Panc1 (cell line): Measurements from ENCODE around the gene ZFYVE16. TPM values are rescaled to one million over a fixed set of nuclear protein-coding genes. Genes with fewer than 3 reads are reported as not detected.
"Not testable (repeated sequence)": the region's sequence is repeated elsewhere in the genome, so short reads cannot be mapped to it uniquely, and the experiment has no call there.

Source experiments
- ATAC-seq: fragments of 200-7000 bp; cut with Tn5 transposase; 2 replicates; pipeline ENCODE4 v1.9.1; 2020; ENCODE audit warnings: mild to moderate bottlenecking, moderate library complexity
- BruUV-seq: library from RNA; stranded (reverse); fragments of 400-500 nt; replicated peaks from 2 replicates; lab custom pipeline; 2021; lab: Mats Ljungman, UMichigan
- CTCF ChIA-PET: fragments of 300-600 bp; sonication (Branson Sonifier 250); formaldehyde crosslinking; loops from one replicate; lab custom pipeline; 2022; ENCODE audit warnings: antibody characterized with exemption; lab: Charles Lee
- POLR2A ChIA-PET: fragments of 300-600 bp; sonication (Branson Sonifier 250); formaldehyde crosslinking; loops from one replicate; lab custom pipeline; 2022; ENCODE audit warnings: antibody characterized with exemption; lab: Charles Lee
- DNase-seq: peaks from one replicate; pipeline ENCODE4 v3.0.0-alpha.2; 2010; ENCODE audit warnings: low read depth, low spot score
- H3K27ac ChIP-seq: 2 replicates; pipeline ENCODE4 v1.5.1; 2011; ENCODE audit warnings: mild to moderate bottlenecking, low read length, inconsistent platforms
- H3K27me3 ChIP-seq: fragments of 200-500 bp; sonication (Bioruptor generic); 2 replicates; pipeline ENCODE4 v1.6.0; 2014; ENCODE audit warnings: low read length, inconsistent platforms; ENCODE audit not compliant: control insufficient read depth, insufficient read depth
- H3K36me3 ChIP-seq: fragments of 200-500 bp; sonication (Bioruptor generic); 2 replicates; pipeline ENCODE4 v1.5.1; 2014; ENCODE audit warnings: inconsistent platforms, mild to moderate bottlenecking, low read length, moderate library complexity; ENCODE audit not compliant: control insufficient read depth, insufficient read depth
- H3K4me1 ChIP-seq: 2 replicates; pipeline ENCODE4 v1.5.1; 2011; ENCODE audit warnings: inconsistent platforms, mild to moderate bottlenecking, low read length, moderate library complexity; ENCODE audit not compliant: control insufficient read depth, insufficient read depth
- H3K4me3 ChIP-seq, 2 experiments: 2 replicates each; pipeline ENCODE4 v1.5.1; 2011 to 2012; ENCODE audit warnings: low read depth in 2 of 2, low read length in 2 of 2, mild to moderate bottlenecking in 2 of 2, inconsistent platforms in 1 of 2, moderate library complexity in 1 of 2
- H3K9me3 ChIP-seq: fragments of 200-500 bp; sonication (Bioruptor generic); 2 replicates; pipeline ENCODE4 v1.5.1; 2014; ENCODE audit warnings: low read depth, mild to moderate bottlenecking, inconsistent platforms, low read length, moderate library complexity; ENCODE audit not compliant: control insufficient read depth, insufficient read depth
- CTCF ChIP-seq: fragments of 450-650 bp; IDR thresholded peaks from 2 replicates; pipeline ENCODE4 v1.5.1; 2017; ENCODE audit warnings: mild to moderate bottlenecking
- POLR2AphosphoS5 ChIP-seq: IDR thresholded peaks from 2 replicates; pipeline ENCODE4 v1.6.1; 2012; ENCODE audit warnings: mild to moderate bottlenecking, low read depth, low read length, moderate library complexity
- REST ChIP-seq, 2 experiments: IDR thresholded peaks; 2 replicates each; pipeline ENCODE4 v1.6.1; 2011 to 2012; ENCODE audit warnings: low read depth in 2 of 2, control low read depth in 1 of 2, low read length in 1 of 2, mild to moderate bottlenecking in 1 of 2, moderate library complexity in 1 of 2; ENCODE audit not compliant: insufficient read depth in 1 of 2
- SIN3A ChIP-seq: IDR thresholded peaks from 2 replicates; pipeline ENCODE4 v1.6.1; 2012; ENCODE audit warnings: low read depth, mild to moderate bottlenecking, low read length, moderate library complexity, borderline replicate concordance; ENCODE audit not compliant: insufficient read depth
- TCF7L2 ChIP-seq: IDR thresholded peaks from 2 replicates; pipeline ENCODE4 v1.6.1; 2011; ENCODE audit warnings: mild to moderate bottlenecking, low read depth, low read length, inconsistent platforms
- in situ Hi-C: cut with HindIII; loops from 2 replicates; pipeline ENCODE4 v1.10.0; 2016; ENCODE audit warnings: low sequenced_read_pairs, low pct_unique_long_range_greater_than_20kb
- intact Hi-C: fragments of 100-400 bp; cut with micrococcal nuclease; formaldehyde crosslinking; loops from one replicate; pipeline ENCODE4 v1.10.0; 2022; ENCODE audit not compliant: unreplicated experiment
- total RNA-seq: library from RNA; stranded (reverse); gene quantifications from one replicate; pipeline ENCODE4 v1.2.1, GENCODE V29; 2021; ENCODE audit not compliant: unreplicated experiment

ZFYVE16 gene
- total RNA-seq, 1 experiment from 2014 or later: 54.6 TPM

- no peaks in the 10 kb centered on the region for H3K4me1 ChIP-seq
- no TSS peak for BruUV-seq
- ATAC-seq (no peak), DNase-seq (no peak)
- TF ChIP-seq POLR2AphosphoS5 (no peak), CTCF (no peak), TCF7L2 (no peak), SIN3A (no peak), REST (IDR thresholded peaks at IDR 0.05; ENCODE audit: insufficient read depth in 1 of 2, low read depth in 2 of 2, low read length in 1 of 2) (no peak)
- H3K4me3 ChIP-seq: no peak overlapping the region
- intact Hi-C loops (no loop called here), in situ Hi-C loops (no loop called here)
- ChIA-PET POLR2A (no interaction called here), CTCF (no interaction called here)
- H3K9me3 ChIP-seq: no peaks in the 10 kb centered on the region
- no peaks in the 10 kb centered on the region for H3K36me3 ChIP-seq
- no peaks in the 10 kb centered on the region for H3K27me3 ChIP-seq
- no peak overlapping the region for H3K27ac ChIP-seq
Measured at GRCh38 chr5:80389580-80389979, 18.3 kb upstream of the ZFYVE16 start.

- H3K4me1 ChIP-seq, BruUV-seq, H3K4me3 ChIP-seq, H3K27ac ChIP-seq, H3K9me3 ChIP-seq, intact Hi-C loops, ATAC-seq, DNase-seq, in situ Hi-C loops, H3K36me3 ChIP-seq, POLR2A ChIA-PET, H3K27me3 ChIP-seq, CTCF ChIA-PET: not testable (repeated sequence)
Measured at GRCh38 chr5:80390413-80390812, 17.5 kb upstream of the ZFYVE16 start.

GRCh38 chr5:80391267-80391666, 16.6 kb upstream of the ZFYVE16 start:
- ATAC-seq, H3K27me3 ChIP-seq, H3K36me3 ChIP-seq, H3K27ac ChIP-seq, POLR2A ChIA-PET, H3K9me3 ChIP-seq, in situ Hi-C loops, H3K4me1 ChIP-seq, CTCF ChIA-PET, BruUV-seq, H3K4me3 ChIP-seq, intact Hi-C loops, DNase-seq: not testable (repeated sequence)
